HG02798 (cell line): ENCODE results near the gene KIF27.
"Not testable (repeated sequence)": the region's sequence is repeated elsewhere in the genome, so short reads cannot be mapped to it uniquely, and the experiment has no call there.

Experiments
- ATAC-seq: cut with Tn5 transposase; IDR thresholded peaks from one replicate; pipeline ENCODE4 v1.9.1; 2021; ENCODE audit warnings: mild to moderate bottlenecking; ENCODE audit not compliant: unreplicated experiment, poor library complexity

Gene KIF27, protein sequence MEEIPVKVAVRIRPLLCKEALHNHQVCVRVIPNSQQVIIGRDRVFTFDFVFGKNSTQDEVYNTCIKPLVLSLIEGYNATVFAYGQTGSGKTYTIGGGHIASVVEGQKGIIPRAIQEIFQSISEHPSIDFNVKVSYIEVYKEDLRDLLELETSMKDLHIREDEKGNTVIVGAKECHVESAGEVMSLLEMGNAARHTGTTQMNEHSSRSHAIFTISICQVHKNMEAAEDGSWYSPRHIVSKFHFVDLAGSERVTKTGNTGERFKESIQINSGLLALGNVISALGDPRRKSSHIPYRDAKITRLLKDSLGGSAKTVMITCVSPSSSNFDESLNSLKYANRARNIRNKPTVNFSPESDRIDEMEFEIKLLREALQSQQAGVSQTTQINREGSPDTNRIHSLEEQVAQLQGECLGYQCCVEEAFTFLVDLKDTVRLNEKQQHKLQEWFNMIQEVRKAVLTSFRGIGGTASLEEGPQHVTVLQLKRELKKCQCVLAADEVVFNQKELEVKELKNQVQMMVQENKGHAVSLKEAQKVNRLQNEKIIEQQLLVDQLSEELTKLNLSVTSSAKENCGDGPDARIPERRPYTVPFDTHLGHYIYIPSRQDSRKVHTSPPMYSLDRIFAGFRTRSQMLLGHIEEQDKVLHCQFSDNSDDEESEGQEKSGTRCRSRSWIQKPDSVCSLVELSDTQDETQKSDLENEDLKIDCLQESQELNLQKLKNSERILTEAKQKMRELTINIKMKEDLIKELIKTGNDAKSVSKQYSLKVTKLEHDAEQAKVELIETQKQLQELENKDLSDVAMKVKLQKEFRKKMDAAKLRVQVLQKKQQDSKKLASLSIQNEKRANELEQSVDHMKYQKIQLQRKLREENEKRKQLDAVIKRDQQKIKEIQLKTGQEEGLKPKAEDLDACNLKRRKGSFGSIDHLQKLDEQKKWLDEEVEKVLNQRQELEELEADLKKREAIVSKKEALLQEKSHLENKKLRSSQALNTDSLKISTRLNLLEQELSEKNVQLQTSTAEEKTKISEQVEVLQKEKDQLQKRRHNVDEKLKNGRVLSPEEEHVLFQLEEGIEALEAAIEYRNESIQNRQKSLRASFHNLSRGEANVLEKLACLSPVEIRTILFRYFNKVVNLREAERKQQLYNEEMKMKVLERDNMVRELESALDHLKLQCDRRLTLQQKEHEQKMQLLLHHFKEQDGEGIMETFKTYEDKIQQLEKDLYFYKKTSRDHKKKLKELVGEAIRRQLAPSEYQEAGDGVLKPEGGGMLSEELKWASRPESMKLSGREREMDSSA (N-terminal part only)

DNA sequence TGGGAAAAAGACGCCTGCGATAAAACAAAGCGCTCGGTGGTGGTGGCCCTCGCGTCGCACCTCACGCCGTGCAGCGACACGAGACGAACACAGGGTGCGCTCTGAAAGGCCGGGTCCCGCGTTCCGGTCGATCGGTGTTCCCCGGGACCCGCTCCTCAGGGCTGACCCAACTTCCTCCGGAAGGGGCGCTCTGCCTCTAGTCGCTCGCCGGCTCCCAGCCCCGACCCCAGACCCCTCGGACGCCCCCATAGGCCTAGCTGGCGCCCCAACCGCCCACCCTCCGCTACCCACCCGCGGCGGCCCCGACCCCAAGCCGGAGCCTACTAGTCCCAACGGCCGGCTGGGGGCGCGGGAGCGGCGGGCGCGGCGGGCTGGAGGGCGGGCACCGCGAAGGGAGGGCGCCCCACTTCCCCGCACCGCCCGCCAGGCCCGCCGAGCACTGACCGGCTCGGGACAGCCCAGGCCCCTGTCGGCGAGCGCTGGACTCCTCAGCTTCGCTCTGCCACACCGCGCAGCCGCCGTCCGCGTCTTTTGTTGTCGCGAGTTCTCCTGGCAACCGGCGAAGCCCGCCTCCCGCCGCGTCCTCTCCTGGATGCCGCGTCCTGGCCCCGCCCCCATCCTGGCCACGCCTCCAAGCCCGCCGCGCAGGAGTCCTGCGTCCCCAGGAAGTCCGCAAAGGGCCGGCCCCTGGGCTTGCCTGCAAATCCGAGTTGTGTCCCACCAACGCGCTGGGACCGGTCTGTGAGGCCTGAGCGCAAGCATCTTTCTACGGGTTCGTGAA is at the start of gene KIF27:
KIF27 (minus strand) TSS at position 506 of the 781 bp plus-strand sequence. CDS start 5,841 bp downstream, outside the sequence.
- peak; percentile 97 for ATAC-seq

DNA sequence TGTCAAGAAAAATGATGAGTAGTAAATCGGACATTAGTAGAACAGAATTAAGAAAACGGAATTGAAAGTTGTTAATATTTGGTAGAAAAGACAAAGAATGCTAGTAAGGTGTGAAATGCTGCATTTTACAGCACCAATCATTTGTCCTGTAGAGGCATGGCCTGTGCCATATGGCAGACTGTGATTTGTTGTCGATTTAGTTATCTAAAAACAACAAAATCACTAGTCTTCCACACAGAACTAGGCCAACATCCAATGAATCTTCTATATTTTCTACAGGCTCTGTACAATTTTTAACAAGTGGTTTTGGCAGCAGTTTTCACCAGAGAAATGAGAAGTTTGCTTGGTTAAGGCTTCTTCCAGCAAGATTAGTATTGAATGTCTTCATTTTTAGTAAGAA is 48.4 kb upstream of the KIF27 start:
- no peak for ATAC-seq

DNA sequence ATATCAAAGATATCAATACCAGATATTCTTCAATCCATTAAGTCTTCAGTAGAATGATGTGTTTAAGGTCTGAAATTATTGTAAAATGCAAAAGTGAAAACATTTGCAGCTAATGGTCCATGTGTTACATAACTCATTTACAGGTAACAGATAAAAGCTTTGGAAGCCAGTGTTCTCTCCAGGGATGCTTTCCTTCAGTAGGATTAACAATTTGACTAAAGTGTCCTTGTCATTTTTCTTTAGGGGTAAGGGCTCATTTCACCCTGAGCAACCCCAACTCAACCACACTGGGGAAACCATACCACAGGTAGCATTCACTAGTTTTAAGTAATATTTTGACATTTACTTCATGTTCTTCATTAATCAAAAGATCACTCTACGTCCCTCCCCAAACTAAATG is 45.8 kb upstream of the KIF27 start:
- ATAC-seq = no peak

DNA sequence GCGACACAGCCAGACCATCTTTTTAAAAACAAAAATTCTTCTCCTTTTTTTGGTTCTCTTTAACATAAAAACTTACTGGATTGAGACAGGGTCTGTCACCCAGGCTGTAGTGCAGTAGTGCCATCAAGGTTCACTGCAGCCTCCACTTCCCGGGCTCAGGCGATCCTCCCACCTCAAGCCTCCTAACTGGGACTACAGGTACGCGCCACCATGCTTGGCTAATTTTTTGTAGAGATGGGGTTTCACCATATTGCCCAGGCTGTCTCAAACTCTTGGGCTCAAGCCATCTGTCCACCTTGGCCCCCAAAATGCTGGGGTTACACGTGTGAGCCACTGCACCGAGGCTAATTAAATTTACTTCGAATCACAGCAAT is 45.0 kb upstream of the KIF27 start:
- ATAC-seq = no peak

DNA sequence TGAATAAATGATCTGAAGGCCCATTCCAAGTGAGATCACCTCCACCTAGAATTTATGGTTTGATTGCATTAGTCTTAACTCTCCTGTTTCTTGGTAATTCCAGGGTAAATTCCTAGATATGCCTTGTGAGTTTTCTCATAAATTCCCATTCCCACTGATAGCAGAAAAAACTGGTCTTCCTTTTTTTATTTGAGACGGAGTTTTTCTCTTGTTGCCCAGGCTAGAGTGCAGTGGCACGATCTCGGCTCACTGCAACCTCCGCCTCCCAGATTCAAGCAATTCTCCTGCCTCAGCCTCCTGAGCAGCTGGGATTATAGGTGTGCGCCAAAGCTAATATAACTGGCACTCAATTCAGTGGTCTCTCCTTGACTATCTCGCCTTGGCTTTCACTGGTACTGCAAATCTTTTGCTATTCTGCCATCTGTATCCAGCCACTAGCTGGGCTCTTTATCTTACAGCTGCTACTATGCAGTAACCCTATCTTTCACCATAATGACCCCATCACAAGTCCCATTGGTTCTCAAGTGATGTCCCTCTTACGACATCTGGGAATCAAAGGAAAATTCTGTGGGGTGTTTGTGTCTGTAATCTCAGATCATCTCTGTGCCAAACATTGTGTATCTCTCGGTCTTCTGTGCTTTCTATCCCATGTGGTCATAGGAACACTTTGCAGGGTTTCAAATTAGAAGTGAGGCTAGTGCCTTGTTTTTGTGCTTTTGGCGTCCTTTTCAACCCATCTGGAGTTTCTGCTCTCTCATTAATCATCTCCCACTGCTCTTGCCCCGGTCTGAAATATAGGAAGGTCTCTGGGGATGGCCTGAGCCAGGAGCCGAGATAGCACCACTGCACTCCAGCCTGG is 44.3 kb upstream of the KIF27 start:
- ATAC-seq = no peak

DNA sequence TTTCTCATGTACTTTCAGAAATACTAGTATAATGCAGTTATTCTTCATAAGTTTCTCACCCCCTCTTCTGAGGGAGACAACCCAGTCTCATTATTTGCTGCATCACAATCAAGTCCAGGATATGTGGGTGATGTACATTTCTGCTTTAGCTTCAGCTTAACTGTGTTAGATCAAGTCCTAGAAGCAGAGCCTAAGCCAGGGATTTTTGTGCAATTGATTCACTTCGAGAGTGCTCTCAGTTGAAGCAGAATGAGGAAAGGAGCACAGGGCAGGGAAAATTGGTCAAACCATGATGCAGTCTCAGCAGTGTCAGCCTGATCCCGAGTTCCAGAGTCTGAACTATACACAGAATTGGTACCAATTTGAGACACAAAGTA is 43.7 kb upstream of the KIF27 start:
- no peak for ATAC-seq

DNA sequence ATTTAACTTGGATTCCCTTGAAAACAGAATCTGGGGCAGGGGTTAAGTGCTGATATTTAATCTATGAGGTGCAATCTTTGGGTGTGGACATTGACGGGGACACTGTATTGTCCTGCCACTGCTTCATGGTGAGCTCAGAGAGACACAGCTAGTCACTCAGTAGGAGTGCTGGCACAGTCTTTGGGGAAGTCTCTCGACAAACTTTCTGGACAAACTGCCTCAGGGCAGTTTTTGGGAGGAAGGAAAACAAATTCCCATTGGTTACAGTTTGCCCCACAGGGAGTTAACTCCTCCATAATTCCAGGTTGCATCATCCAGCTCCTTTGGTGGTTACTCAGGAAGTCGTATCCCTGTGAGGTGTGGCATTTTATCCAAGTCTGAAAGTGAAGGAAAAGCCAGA is 40.9 kb upstream of the KIF27 start:
- ATAC-seq = no peak

DNA sequence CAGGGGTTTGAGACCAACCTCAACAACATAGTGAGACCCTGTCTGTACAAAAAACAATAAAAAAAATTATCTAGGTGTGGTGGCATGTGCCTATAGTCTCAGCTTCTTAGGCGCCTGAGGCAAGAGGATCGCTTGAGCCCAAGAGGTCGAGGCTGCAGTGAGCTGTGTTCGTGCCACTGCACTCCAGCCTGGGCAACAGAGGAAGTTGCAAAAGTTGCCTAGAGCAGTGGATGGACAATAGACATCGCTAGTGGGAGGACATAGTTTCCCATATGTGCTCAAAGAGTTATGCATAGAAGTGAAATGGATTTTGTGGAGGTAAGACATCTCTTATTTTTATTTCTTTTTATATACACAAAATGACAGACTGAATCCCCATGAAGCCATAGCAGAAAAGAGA is 39.8 kb upstream of the KIF27 start:
- no peak for ATAC-seq

DNA sequence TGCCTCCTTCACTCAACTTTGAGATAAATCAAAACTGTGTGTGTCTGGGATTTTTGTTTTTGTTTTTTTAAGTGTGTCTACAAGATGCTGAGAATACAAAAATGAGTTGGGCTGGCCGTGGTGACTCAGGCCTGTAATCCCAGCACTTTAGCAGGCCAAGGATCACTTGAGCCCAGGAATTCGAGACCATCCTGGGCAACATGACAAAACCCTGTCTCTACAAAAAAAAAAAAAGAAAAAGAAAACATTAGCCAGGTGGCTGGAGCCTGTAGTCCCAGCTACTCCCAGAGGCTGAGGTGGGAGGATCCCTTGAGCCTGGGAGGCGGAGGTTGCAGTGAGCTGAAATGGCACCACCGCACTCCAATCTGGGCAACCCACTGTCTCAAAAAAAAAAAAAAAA is 37.8 kb upstream of the KIF27 start:
- no peak for ATAC-seq

DNA sequence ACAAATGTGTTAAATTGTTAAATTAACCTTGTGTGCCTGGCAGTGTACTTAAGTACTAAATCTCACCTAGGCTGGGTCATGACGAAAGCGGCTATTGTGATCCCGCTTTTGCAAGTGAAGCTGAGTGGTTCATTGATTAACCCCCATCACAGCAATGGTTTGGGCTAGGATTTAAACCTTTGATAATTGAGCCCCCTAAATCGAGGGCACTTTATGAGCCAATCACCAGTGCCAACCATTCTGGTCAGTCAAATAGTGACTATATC is 35.9 kb upstream of the KIF27 start:
- ATAC-seq = no peak

DNA sequence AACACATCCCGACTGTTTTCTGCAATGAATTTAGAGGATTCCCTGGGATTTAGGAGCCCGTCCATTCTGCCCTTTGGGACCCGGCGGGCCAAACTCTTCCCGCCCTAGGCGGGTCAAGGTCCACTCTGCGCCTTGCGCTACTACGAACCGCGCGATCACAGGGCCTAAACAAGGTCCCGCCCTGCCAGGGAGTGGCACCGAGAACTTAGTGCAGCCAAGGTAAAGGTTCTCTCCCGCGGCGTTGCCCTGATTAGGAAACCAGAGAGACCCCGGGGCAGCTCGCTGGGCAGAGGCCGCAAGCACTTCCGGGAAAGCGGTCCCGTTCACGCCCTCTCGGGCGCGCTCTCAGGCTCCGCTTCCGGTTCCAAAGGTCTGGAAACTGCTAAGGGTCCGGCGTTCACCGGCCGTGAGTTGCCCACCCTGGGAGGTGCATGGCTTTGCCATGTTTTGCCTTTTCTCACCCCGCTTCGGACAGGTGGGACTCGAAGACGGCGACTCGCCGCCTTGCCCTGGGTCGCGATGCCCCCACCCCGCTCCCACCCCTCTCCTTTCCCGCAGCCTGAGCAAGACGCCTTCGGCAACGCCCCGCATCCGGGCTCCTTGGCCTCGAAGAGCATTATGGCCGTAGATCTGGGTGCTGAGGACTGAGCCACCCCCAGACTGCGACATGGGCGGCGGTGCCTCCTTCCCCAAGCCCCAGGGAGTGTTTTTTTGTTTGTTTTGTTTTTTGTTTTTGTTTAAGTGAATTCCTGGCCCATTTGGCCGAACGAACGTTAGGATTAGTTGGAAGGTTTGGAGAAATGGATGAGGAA is 35.4 kb upstream of the KIF27 start:
- ATAC-seq = peak; percentile 91

DNA sequence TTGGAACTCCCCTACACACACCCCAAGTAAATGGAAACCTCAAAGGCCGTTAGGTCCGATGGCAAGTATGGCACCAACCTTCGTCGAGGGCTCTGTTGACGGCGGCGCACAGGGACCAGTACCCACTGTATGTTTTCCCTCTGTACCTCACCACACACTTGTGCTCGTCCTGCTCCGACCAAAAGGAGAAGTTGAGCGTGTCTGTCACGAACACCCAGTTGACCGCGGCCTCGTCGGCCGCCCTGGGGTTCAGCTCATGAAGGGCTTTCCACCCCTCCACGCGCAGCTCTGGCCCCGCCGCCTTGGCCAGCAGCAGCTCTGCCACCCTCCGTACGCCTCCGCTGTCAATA is 34.8 kb upstream of the KIF27 start:
- peak; percentile 53 for ATAC-seq

DNA sequence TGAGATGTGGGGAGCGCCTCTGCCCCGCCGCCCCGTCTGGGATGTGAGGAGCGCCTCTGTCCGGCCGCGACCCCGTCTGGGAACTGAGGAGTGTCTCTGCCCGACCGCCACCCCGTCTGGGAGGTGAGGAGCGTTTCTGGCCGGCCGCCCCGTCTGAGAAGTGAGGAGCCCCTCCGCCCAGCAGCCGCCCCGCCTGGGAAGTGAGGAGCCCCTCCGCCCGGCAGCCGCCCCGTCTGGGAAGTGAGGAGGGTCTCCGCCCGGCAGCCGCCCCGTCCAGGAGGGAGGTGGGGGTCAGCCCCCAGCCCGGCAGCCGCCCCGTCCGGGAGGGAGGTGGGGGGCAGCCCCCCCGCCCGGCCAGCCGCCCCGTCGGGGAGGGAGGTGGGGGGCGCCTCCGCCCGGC is 26.9 kb upstream of the KIF27 start:
- not testable (repeated sequence) for ATAC-seq

DNA sequence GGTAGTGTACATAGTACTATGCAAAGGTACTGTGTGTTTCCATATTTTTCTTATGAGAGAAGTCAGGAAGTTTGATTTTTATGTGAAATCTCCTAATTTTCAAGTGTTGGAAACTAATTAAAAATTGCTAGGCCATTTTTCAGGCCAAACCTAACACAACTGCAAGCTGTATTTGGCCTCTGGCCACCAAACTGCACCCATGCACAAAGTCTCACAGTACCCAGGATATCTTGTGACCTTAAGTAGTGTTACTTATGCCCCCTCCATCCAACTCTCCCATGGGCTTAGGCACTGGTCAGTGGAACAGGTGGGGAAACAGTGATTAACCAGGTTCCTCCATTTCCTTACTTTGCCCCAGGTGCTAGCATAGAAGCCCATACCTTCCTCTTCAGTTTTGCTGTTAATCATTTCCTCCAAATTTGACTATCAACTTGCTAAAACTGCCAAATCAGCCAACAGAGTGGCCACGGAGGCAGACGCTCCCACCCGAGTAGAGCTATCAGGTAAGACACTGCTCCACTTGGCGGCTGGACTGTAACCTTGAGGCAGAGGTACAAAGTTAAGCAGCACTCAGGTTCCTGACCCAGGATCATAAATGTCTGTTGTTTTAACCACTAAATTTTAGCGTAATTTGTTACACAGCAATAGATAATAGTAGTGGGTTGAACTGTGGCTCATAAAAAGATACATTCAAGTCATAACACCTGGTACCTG is 19.5 kb upstream of the KIF27 start:
- no peak for ATAC-seq

DNA sequence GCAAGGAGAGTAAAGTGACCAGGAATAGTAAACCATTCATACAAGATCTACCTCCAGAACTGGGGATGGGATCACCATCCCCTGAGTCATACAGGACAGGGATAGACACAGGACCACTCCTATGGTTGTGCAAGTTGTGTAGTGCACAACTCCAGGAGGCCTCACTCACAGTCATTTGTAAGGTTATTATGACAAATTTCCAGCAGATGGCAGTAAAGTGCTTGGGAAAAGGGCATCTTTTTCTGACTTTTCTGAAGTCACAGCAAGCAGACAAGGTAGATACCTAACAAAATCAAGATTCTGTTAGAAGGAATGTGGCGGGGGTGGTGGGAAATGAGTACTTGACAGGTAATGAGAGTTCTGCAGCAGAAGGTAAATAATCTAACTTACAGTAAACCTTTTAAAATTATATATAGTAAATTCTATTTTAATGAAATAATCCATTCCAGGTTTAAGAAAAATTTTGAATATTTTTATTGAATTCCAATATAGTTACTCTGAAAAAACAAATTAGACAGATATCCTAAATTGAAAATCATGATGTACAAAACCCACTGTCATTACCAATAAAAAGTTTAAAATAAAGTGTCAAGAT is 16.7 kb upstream of the KIF27 start:
- ATAC-seq = peak; percentile 78

DNA sequence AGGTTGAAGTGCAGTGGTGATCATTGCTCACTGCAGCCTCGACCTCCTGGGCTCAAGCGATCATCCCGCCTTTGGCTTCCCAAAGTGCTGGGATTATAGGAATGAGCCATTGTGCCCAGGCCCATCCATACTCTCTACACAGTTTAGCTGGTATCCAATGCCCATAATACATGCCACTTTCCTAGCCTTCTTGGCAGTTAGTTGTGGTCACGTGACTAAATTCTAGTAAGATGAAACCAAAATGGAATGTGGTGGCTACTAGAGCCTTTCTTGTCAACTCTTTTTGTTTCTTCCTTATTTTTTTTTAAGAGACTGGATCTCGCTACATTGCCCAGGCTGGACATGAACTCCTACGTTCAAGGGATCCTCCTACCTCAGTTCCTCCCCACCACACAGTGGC is 15.3 kb upstream of the KIF27 start:
- ATAC-seq = no peak

DNA sequence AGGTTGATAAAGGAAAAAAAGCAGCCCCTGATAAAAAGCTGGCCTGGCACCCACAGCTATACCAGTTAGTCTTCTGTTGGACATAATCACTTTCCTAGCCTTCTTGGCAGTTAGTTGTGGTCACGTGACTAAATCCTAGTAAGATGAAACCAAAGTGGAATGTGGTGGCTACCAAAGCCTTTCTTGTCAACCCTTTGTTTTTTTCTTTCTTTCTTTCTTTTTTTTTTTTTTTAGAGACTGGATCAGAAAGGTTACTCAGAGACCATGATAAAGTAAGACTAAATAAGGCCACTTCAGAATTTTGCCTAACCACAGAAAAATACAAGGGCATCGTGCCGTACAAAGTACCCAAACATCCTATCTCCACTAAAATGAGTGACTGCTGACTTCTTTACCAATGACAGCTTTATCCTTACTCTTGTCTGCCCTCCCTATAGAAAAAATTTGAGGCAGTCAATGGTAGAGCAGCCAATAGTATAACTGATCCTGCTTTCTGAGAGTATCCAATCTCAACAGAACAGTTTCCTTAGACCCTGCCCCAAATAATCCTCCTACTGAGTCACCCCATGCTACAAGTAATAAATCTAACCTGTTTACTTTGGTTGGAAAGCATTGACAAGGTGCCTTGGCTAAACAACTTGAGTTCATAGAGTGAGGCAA is 14.2 kb upstream of the KIF27 start:
- no peak for ATAC-seq
